HL-60 (cell line): ENCODE measurements around the gene LRRC8A.

ENCODE experiments used
- POLR2AphosphoS5 ChIP-seq: IDR thresholded peaks from 2 replicates; pipeline ENCODE4 v1.6.1; 2012; ENCODE audit warnings: low read depth
- TF ChIP-seq, protein P1 (sequence below): IDR thresholded peaks from one replicate; pipeline ENCODE4 v1.5.1; 2011; ENCODE audit warnings: low read length, control low read depth, inconsistent platforms; ENCODE audit not compliant: insufficient read depth

DNA sequence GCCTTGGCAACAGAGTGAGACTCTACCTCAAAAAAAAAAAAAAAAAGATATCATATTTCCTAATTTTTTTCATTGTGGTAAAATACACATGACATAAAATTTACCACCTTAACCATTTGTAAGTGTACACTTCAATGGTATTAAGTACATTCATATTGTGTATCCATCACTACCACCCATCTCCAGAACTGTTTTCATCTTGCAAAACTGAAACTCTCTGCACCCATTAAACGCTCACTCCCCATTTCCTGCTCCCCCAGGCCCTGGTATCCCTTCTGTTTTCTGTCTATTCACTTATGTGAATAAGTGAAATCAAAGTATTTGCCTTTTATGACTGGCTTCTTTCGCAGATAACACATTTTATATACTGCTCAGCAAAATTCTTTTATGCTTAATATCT is 12.8 kb downstream of the LRRC8A start:
- TF ChIP-seq, protein P1, sequence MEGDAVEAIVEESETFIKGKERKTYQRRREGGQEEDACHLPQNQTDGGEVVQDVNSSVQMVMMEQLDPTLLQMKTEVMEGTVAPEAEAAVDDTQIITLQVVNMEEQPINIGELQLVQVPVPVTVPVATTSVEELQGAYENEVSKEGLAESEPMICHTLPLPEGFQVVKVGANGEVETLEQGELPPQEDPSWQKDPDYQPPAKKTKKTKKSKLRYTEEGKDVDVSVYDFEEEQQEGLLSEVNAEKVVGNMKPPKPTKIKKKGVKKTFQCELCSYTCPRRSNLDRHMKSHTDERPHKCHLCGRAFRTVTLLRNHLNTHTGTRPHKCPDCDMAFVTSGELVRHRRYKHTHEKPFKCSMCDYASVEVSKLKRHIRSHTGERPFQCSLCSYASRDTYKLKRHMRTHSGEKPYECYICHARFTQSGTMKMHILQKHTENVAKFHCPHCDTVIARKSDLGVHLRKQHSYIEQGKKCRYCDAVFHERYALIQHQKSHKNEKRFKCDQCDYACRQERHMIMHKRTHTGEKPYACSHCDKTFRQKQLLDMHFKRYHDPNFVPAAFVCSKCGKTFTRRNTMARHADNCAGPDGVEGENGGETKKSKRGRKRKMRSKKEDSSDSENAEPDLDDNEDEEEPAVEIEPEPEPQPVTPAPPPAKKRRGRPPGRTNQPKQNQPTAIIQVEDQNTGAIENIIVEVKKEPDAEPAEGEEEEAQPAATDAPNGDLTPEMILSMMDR = no peak
- no peak for TF ChIP-seq POLR2AphosphoS5
